ENCODE data around the gene MEGF9.

DNA sequence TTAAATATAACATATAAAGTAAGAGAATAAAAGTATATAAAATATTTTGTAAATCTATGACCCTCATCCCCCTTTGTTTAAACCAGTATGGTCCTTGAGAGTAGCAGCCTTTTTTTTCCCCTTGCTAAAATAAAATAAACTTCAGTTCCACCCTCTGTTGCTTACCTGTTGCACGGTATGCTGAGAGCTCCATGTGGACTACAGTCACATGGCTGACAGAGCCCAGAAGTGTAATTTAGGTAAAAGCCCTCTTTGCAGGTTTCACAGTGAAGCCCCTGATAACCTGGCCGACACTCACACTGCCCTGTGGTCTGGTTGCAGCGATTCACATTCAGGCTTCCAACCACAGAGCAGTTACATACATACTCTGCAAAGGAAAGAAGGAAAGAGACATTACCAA lies 55.1 kb downstream of the MEGF9 start:
- TF ChIP-seq POLR2A (IDR thresholded peaks at IDR 0.05): no peak
- TF ChIP-seq, protein P1, sequence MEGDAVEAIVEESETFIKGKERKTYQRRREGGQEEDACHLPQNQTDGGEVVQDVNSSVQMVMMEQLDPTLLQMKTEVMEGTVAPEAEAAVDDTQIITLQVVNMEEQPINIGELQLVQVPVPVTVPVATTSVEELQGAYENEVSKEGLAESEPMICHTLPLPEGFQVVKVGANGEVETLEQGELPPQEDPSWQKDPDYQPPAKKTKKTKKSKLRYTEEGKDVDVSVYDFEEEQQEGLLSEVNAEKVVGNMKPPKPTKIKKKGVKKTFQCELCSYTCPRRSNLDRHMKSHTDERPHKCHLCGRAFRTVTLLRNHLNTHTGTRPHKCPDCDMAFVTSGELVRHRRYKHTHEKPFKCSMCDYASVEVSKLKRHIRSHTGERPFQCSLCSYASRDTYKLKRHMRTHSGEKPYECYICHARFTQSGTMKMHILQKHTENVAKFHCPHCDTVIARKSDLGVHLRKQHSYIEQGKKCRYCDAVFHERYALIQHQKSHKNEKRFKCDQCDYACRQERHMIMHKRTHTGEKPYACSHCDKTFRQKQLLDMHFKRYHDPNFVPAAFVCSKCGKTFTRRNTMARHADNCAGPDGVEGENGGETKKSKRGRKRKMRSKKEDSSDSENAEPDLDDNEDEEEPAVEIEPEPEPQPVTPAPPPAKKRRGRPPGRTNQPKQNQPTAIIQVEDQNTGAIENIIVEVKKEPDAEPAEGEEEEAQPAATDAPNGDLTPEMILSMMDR (IDR thresholded peaks at IDR 0.05): no peak
